Uterine smooth muscle cell (primary cell): ENCODE results near the gene AKR1E2. TPM values are rescaled to one million over a fixed set of nuclear protein-coding genes. Genes with fewer than 3 reads are reported as not detected.

ENCODE experiments used
- total RNA-seq: library from RNA; depleted of rRNA; stranded (reverse); fragments of >200 nt; gene quantifications from 2 replicates; pipeline ENCODE4 v1.2.3, GENCODE V29; 2014

AKR1E2 gene
- 6.5 and 24.9 TPM in 2 replicates for total RNA-seq

GRCh38 chr10:4825868-4826791 is at the start of gene AKR1E2:
Gene AKR1E2, plus strand, starts transcription at chr10:4826207. Its CDS starts 118 bp downstream, at chr10:4826325.

Other genes with a start within 250 kb of the AKR1E2 start
- 72.2 and 86.1 TPM in 2 replicates for gene AKR1C1, start 137.2 kb downstream of the AKR1E2 start, total RNA-seq
- 20.4 and 34.5 TPM in 2 replicates for gene AKR1C2, start 177.7 kb downstream of the AKR1E2 start, total RNA-seq